Activated naive CD8-positive, alpha-beta T cell treated with anti-CD3 and anti-CD28 coated beads, Interleukin-2, amount 50 U/mL, for 24 hours (primary cell): Measurements from ENCODE around the gene IFIT1.
"Not testable (repeated sequence)": the region's sequence is repeated elsewhere in the genome, so short reads cannot be mapped to it uniquely, and the experiment has no call there.

Source experiments
- ATAC-seq: fragments of 150-1000 bp; cut with Tn5 transposase; one replicate; pipeline ENCODE4 v1.10.0; 2021
- DNase-seq: peaks from one replicate; pipeline ENCODE4 v3.0.0; 2021
- H3K27ac Mint-ChIP-seq: one replicate; pipeline ENCODE4 v1.8.0; 2021; ENCODE audit warnings: mild to moderate bottlenecking, mixed read lengths
- H3K27me3 Mint-ChIP-seq: one replicate; pipeline ENCODE4 v1.8.0; 2021; ENCODE audit warnings: mixed read lengths
- H3K36me3 Mint-ChIP-seq: one replicate; pipeline ENCODE4 v1.8.0; 2021; ENCODE audit warnings: low read depth, mixed read lengths
- H3K4me1 Mint-ChIP-seq: one replicate; pipeline ENCODE4 v1.8.0; 2021; ENCODE audit warnings: mixed read lengths
- H3K4me3 Mint-ChIP-seq: one replicate; pipeline ENCODE4 v1.8.0; 2021; ENCODE audit warnings: mild to moderate bottlenecking, moderate library complexity, mixed read lengths
- H3K9me3 Mint-ChIP-seq: one replicate; pipeline ENCODE4 v1.8.0; 2021; ENCODE audit warnings: mixed read lengths

The IFIT1 gene

DNA sequence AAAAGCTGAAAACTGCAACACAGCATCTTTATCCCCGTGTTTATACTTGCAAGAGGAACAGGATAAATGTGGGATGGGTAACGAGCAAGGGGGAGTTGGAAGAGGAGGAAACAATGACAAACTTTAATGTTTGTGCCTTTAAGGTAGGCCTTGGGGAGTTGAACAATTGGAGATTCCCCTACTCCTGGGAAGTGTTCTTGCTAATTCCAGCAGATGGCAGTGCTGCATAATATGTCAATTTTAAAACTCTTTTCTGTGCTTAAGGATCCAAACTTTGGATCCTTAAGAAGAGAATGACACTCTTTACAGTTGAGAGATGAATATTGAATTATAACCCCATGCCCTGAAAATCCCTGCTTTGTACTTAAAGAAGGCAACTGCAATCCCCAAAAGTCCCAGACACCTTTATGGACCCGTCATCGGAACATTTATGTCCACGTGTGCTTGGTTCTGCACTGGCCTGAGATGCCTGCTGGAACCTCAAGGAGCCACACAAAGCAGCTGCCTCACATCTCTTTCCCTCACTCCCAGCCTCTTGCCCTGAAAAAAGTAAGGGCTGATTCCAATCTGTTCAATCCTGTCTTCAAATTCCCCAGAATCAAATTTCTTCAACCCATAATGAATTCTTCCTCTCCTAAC is 33.9 kb downstream of the IFIT1 start:
- Mint-ChIP-seq H3K4me1 (no peaks in the 10 kb centered on the region), H3K27ac (no peak overlapping the region), H3K4me3 (no peak overlapping the region), H3K27me3 (peaks cover 3% of the 10 kb centered on the region), H3K36me3 (no peaks in the 10 kb centered on the region), H3K9me3 (no peaks in the 10 kb centered on the region)
- no peak for DNase-seq
- no peak for ATAC-seq

DNA sequence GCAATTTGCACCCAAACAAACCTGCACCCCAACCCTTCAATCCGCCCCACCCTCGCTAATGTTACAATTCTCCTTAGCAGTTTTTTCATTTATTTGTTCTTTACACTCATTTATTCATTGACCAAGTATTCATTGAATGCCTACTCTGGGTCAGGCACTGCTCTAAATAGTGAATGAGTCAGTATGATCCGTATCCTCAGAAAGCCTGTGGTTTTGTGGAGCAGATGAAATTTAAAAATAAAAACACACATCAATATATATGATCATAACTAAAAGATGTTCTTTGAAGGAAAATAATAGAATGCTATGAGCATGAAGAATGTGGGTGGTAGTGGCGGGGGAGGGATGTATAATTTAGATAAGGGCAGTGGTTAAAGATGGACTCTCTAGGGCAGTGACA is 35.2 kb downstream of the IFIT1 start:
- Mint-ChIP-seq H3K36me3 (no peaks in the 10 kb centered on the region), H3K4me1 (no peaks in the 10 kb centered on the region), H3K4me3 (no peak overlapping the region), H3K27me3 (peaks cover 3% of the 10 kb centered on the region), H3K9me3 (no peaks in the 10 kb centered on the region), H3K27ac (no peak overlapping the region)
- ATAC-seq (no peak), DNase-seq (no peak)

DNA sequence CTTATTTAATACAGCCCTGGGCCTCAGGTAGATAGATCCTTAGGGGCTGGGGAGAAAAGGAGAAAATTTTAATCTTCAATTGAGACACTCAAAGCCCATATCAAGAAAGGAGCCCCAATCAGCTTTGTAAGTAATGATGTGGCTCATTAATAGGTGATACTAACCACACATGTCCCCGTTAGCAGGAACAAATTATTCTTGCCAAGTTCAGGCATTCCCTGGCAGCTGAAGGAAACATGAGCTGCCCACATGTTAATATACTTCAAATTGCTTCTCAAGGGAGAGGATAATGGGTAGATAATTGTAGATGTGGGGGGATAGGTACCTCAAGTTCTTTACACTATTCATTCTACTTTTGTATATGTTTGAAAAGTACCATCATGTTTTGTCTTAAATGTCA is 36.5 kb downstream of the IFIT1 start:
- ATAC-seq: no peak
- Mint-ChIP-seq H3K4me3 (no peak overlapping the region), H3K36me3 (no peaks in the 10 kb centered on the region), H3K27ac (no peak overlapping the region), H3K9me3 (no peaks in the 10 kb centered on the region), H3K4me1 (no peaks in the 10 kb centered on the region), H3K27me3 (peaks cover 6% of the 10 kb centered on the region)
- DNase-seq: no peak

DNA sequence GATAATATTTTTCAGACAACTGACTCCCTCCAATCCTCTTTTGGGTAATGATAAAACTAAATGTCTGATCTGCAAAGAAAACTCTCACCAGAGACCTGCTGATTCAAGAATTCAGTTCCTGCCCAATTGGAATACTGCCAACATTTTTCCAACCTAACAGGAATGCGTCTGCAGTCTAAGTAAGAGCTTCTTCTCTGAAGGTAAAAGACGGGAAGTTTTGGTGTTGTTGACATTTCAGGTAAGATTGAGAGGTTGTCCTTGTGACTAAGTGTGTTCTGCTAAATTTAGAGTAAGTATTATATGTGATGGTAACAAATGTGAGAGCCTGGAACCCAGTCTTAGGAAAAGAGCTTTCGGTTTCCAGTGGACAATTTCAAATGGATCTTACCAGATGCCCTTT is 39.6 kb downstream of the IFIT1 start:
- no peak overlapping the region for H3K27ac Mint-ChIP-seq
- DNase-seq: no peak

DNA sequence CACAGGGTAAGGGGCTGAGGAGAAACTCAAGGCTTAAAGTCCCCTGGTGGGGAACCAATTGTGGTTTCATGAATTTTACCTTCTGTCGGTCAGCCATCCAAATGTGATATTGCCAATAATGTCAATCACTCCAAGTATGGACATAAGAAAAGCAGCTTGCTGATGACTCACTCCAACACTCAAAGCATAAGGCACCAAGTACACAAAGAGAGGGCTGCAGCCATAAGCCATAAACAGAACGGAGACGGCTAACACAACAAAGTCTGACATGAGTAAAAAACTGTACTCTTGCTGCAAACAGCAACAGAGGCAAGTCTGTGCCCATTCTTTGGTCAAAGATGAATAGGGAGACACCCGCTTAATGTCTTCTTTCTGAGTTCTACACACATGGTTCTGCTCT is 46.1 kb downstream of the IFIT1 start:
- ATAC-seq (no peak), DNase-seq (no peak)
- Mint-ChIP-seq H3K27me3 (peaks cover 17% of the 10 kb centered on the region), H3K36me3 (no peaks in the 10 kb centered on the region), H3K27ac (no peak overlapping the region), H3K4me3 (no peak overlapping the region), H3K9me3 (no peaks in the 10 kb centered on the region), H3K4me1 (no peaks in the 10 kb centered on the region)

More for the DNA sequence above, 39.6 kb downstream of the IFIT1 start:
- Mint-ChIP-seq H3K4me3 (no peak overlapping the region), H3K27me3 (peaks cover 11% of the 10 kb centered on the region), H3K4me1 (no peaks in the 10 kb centered on the region), H3K36me3 (no peaks in the 10 kb centered on the region), H3K9me3 (no peaks in the 10 kb centered on the region)
- no peak for ATAC-seq

DNA sequence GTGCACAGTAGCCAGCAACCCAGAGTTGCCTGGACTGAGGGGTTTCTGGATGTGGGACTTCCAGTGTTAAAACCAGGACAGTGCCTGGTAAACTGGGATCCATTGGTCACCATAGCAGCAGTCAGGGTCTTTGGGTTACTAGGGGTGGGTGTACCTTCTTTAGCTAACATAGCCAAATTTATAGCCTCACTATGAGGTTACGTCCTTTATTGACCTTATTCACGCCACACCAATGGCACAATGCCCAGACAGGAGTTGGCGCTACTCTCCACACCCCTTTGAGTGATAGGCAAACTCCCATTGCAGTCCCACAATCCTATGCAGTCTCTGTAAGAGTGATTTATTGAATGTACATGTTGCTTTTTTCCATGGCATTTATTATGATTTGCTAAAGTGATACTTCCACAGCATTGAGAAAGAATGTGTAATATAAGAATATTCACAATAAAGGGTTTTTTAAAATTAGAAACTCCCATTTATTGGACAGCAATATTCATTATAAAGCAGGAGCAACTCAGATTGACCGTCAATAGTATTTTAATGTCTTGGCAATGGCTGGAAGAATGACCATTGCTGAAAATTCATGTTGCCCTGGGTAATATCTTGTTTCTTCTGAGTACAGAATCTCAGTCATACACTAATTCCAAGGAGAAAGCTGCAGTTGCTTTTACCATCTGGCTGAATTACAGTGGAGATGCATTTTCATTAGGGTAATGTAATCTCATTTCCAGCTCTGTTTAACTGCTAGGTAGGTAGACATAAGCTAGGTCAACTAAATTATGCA is 48.0 kb downstream of the IFIT1 start:
- H3K4me3 Mint-ChIP-seq: no peak overlapping the region
- DNase-seq (no peak), ATAC-seq (no peak)
- peaks cover 17% of the 10 kb centered on the region for H3K27me3 Mint-ChIP-seq
- no peaks in the 10 kb centered on the region for H3K9me3 Mint-ChIP-seq
- H3K27ac Mint-ChIP-seq: no peak overlapping the region
- H3K36me3 Mint-ChIP-seq: no peaks in the 10 kb centered on the region
- no peaks in the 10 kb centered on the region for H3K4me1 Mint-ChIP-seq

DNA sequence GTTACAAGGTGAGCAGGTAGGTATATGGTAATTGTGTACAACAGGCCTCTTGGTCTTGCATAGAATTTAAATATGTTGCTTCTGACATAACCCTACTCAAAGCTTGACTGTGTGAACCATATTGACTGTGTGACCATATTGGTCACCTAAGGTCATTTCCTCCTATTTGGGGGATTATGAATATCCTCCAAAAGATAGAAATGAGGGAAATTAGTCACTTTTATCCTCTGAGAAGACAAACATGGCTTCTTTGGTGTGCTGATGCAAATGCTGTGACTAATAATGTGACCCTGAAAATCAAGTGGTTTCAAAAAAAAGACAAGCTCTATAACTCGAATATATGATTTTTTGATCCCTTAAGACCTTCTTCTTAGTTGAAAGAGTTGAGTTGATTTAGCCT is 49.9 kb downstream of the IFIT1 start:
- DNase-seq (no peak), ATAC-seq (no peak)
- Mint-ChIP-seq H3K4me1 (no peaks in the 10 kb centered on the region), H3K9me3 (no peaks in the 10 kb centered on the region), H3K27me3 (peaks cover 9% of the 10 kb centered on the region), H3K4me3 (no peak overlapping the region), H3K36me3 (no peaks in the 10 kb centered on the region), H3K27ac (no peak overlapping the region)

DNA sequence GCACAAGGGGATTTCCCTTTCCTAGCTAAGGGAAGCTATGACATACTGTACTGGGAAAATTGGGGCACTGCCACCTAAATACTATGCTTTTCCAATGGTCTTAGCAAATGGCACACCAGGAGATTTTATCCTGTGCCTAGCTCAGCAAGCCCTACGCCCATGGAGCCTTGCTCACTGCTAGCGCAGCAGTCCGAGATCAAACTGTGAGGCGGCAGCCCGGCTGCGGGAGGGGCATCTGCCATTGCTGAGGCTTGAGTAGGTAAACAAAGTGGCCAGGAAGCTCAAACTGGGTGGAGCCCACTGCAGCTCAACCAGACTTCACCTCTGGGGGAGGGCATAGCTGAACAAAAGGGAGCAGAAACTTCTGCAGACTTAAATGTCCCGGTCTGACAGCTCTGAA is 52.4 kb downstream of the IFIT1 start:
- not testable (repeated sequence) for DNase-seq, H3K9me3 Mint-ChIP-seq, H3K4me3 Mint-ChIP-seq, H3K4me1 Mint-ChIP-seq, ATAC-seq, H3K27ac Mint-ChIP-seq, H3K36me3 Mint-ChIP-seq, H3K27me3 Mint-ChIP-seq

DNA sequence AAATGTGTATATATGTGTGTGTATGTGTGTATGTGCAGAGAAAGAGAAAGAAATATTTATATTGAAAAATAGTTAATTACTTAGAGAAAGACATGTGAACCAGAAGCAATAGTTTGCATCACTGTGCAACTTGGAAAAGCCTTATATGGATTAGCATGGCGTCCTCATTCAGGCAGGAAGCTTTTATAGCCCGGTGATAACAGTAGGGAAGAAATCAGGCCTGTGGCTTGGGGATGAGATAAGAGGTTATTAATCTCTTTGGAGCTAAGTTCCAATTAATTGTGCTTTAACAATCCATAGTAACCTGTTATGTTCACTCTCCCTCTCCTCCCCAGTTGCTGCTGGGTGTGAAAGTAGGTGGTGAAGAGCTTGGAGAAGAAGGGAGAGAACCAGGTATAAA is 58.5 kb downstream of the IFIT1 start:
- Mint-ChIP-seq H3K27me3 (peaks cover 2% of the 10 kb centered on the region), H3K4me3 (no peak overlapping the region), H3K27ac (no peak overlapping the region), H3K36me3 (no peaks in the 10 kb centered on the region), H3K9me3 (no peaks in the 10 kb centered on the region), H3K4me1 (peaks cover 6% of the 10 kb centered on the region)
- no peak for DNase-seq
- ATAC-seq: no peak

DNA sequence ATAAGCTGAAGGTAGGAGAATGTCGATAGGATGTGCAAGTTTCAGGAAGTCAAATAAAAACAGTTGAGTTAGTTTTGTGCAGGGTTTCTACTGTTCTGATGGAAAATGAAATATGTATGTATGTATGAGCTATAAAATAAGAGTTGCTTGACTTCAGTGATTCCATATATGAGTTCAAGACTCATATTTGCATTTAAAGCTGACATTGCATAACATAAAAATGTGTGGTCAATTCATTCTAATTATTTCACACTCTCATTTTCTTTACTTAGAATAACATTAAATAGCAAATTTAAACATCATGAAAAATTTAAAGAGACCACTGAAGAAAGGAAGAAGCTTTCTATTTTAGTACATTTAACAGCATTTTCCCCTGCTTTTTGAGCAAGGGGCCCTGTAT is 59.8 kb downstream of the IFIT1 start:
- no peaks in the 10 kb centered on the region for H3K36me3 Mint-ChIP-seq
- peaks cover 3% of the 10 kb centered on the region for H3K27me3 Mint-ChIP-seq
- ATAC-seq (no peak), DNase-seq (no peak)
- no peak overlapping the region for H3K4me3 Mint-ChIP-seq
- H3K4me1 Mint-ChIP-seq: peaks cover 6% of the 10 kb centered on the region
- no peaks in the 10 kb centered on the region for H3K9me3 Mint-ChIP-seq
- no peak overlapping the region for H3K27ac Mint-ChIP-seq

DNA sequence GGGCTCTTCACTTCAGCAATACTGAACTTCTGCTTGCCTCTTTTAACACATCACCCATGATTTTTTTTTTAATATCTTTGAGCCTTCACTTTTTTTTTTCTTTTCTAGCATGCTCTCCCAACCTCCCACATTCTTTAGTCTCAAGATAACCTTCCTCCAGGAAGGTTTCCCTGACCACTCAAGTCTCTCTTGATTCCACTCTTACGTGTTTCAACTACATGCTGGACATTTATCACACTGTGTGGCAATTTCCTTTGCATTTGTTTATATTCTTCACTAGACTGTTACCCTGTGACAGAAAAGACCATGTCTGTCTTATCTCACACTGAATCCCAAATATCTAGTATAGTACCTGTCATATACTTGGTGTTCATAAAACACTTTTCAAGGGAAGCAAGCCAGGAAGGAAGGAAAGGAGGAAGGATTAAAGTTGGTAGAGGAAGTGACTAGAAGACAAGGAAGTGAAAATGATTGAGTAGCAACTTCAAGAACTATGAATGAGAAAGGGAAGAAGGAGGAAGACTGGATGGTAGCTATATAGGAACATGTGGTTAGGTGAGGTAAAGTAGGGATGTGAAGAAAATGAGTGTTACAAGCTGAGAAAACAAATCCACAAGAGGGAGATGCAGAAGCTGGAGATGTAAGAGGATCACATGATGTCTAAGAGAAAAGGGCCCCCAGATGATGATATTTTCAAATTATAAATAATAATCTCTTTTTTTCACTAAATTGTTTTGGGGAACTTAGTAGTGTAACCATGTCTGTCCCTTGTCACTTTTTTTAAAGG is 62.3 kb downstream of the IFIT1 start:
- ATAC-seq: no peak

More for the DNA sequence above, 62.3 kb downstream of the IFIT1 start:
- Mint-ChIP-seq H3K27me3 (peaks cover 7% of the 10 kb centered on the region), H3K27ac (no peak overlapping the region), H3K36me3 (no peaks in the 10 kb centered on the region), H3K9me3 (no peaks in the 10 kb centered on the region), H3K4me3 (no peak overlapping the region), H3K4me1 (peaks cover 6% of the 10 kb centered on the region)
- DNase-seq: no peak
